ENCODE measurements around the gene CNTNAP1.

GRCh38 chr17:42697108-42697811 lies 14.9 kb downstream of the CNTNAP1 start:
- no peak for TF ChIP-seq ATF3 (IDR thresholded peaks at IDR 0.05)
- TF ChIP-seq POLR2AphosphoS5 (IDR thresholded peaks at IDR 0.05; ENCODE audit: low read depth, low read length) = no peak
- TF ChIP-seq REST (IDR thresholded peaks at IDR 0.05; ENCODE audit: low read depth) = no peak
- no peak for TF ChIP-seq CTCF (IDR thresholded peaks at IDR 0.05 in 2 of 3, conservative IDR thresholded peaks at IDR 0.05 in 1 of 3; ENCODE audit: borderline replicate concordance in 1 of 3, insufficient read depth in 1 of 3, low read depth in 2 of 3, low read length in 2 of 3)
- TF ChIP-seq ELF1 (IDR thresholded peaks at IDR 0.05; ENCODE audit: borderline replicate concordance, low read depth) = no peak
- no peak for TF ChIP-seq EZH2 (IDR thresholded peaks at IDR 0.05)
